ENCODE data around the gene FOXO1.
A peak's percentile ranks its signal among the peaks of the same experiment; 100 is the strongest.

Gene FOXO1

DNA sequence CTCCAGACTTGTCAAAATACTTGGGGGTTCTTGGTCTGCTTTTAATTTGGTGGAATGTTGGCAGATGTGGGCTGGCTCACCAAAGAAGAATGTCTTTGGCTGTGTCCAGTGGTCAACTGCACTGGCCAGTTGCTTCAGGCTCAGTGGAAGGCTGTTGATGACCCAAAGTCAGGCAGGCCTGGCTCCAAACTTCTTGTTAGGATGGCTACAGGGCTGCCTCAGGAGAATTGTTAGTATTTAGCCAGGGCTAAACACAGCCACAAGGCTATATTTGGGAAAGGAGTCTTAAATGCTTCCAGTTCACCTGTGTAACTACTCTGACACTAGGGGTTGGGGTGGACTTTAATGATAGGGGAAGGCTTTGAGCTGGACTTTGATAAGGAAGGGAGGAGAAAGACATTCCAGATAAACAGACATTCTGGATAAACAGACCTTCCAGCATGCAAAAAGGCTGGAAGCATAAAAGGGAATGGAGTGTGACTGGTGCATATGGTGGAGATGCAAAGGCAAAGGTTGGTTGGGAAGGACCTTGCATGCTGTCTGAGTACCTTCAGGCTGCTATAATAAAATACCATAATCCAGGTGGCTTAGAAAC is 116.8 kb downstream of the FOXO1 start:
- no peak for DNase-seq (ENCODE audit: low read depth, low spot score)

DNA sequence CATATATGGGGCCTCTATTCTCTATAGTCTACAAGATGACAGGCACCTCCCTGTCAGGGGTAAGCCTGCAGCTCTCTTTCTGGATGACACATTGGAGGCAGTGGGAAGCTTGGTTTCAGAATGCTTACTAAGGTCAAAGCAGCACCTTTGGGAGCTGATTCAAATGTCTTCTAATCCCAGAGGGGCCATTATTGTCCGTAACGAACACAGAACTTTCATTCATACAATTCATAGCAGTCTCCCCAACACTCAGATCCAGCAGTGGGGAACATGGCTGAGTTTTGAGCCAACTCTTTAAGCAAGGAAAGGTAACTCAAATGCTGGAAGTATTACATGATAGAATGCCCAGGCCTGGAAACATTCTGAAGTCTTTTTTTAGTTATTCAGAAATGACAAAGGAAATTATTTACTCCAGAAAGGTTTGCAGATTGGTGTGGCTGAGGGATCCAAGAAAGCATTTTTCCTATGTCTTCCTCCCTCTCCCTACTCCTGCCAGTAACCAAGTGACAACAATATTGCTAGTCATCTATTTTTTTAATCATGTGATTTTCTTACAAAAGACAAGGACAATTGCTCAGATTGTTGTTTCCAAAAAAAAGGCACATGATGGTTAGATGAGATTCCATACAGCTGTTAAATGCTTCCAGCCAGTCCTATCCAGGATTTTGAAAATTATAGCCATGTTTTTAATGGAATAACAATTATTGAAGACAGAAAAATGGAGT is 118.7 kb downstream of the FOXO1 start:
- DNase-seq (ENCODE audit: low read depth, low spot score): no peak

DNA sequence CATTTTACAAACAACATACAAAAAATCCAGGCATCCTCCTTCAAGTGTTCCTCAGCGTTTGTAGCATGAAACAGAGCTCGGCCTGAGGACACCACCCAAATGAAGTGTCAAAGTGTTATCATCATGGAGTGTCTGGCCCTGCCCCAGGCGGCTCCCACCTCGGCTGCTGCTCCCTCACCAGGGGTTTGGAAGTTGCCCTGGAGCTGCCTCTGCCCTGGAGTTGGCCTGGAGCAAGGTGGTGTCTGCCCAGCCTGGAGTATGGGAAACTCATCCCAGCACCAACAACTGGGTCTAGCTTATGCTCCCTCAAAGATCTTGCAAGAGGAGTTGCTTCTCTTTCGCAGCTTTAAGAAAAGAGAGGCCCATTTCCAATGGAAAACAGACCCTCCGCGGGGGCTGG is 120.4 kb downstream of the FOXO1 start:
- no peak for DNase-seq (ENCODE audit: low read depth, low spot score)

DNA sequence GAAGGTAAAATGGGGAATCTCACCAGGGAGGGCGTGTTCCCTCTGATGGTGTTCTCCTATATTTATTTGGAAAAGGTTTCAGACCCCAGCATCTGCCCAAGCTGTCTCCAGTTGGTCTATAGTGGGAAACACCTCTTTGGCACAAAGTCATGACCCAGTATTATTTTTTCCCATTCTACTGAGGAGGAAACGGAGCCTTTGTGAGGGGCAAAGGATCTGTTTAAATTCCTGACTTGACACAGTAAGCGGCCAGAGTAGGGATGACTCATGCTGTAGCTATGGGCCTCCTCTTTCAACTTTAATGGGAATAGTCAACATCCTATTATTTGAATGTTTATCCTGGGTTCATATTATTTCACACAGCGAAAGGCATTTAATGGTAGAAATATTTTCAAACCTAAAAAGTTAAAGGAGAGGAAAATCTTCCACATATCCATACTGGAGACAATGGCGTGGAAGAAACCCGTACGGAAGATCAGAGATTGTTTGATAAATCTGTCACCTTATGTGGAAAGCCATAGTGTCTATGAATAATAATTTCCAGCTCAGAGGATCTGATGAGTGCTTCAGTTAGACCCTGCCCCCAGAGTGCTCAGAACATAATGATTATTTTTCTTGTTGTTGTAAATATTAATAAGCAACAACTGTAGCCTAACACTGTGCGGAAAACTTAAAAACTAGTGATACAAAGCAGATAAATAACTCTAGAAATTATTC is 126.0 kb downstream of the FOXO1 start:
- DNase-seq (ENCODE audit: low read depth, low spot score): no peak

DNA sequence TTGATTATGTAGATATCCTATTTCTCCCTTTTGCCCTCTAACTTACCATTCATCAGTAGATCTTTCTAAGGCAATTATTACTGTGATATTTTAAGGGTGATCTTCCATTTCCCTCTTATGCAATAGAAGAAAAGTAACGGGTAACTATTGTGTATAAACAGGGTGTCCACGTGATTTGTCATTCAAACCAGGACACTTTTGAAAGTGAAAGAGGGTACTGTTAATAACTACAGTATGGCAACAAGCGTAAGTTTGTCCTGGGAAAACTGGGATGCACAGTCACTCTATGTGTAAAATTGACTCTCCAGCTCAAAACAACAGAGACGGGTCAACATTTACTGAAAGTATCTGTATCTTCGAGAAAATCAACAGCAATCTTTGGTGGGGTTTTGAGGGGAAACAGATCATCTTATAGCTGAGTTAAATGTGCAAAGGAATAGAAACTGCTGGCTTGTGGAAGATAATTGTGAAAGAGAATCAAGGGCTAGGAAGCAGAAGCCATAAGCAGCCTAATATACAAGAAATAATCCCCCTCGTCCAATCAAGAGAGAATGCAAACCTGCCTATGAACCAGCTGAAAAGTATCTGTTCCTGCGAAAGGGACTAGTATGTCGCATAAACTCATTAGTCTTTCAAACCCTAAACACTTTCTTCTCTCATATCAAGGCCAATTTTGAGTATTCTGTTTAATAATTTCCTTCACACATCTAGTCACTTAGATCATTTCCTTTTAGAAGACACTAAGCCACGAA is 126.7 kb downstream of the FOXO1 start:
- DNase-seq (ENCODE audit: low read depth, low spot score): no peak

DNA sequence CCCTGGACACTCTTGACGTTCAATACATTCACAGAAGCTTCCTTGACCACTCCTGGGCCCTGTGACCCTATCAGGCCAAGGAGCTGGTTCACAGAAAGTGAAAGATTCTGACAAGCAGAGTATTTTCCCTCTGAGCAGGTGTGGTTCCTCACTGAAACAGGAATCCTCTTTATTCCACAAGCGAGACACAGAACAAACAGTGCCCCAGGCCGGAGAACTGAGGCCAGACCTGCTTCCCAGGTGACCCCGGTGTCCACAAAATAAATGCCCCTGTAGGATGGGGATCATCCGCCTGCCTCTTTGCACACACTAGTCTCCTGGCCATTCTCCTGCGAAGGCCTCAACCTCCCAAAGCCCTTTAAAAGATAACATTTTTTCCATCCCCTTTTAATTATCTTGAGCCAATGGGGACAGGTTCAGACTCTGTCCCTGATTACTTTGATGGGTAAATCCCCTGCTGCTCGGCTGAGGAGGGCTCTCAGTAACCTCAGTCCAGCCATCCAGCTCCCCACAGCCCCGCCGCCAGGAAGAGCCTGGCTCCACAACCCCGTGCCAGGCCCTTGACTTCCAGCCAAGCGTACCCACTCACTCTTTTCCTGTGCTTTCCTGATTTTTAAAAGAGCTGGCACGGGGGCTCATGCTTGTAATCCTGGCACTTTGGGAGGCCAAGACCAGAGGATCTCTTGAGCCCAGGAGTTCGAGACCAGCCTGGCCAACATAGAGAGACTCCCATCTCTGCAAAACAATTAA is 129.1 kb downstream of the FOXO1 start:
- DNase-seq (ENCODE audit: low read depth, low spot score): no peak

DNA sequence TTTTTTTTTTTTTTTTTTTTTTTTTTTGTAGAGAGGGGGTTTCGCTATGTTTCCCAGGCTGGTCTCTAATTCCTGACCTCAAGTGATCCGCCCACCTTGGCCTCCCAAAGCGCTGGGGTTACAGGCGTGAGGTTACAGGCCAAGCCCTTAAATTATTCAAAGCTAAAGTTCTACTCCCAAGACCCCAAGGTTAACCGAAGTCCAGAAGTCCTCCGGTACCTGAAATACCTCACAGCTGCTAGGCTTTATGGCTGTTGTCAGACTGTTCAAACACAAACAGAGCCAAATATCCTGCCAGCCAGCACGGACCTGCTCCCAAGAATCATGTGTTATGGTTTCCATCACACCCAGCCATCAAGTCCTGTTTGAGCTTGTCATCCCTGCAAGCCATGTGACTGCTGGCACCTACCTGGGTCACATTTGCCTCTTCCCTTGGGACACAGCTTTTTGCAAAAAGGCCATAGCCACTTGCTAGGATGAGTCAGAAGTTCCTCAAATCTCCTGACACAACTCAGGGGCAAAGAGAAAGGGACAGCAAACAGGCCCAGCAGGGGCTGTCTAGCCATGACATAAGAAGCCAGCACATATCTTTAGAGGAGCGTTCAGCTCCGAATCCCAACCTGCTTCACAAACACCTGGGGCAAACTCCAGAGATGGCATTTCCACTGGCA is 129.9 kb downstream of the FOXO1 start:
- no peak for DNase-seq (ENCODE audit: low read depth, low spot score)

DNA sequence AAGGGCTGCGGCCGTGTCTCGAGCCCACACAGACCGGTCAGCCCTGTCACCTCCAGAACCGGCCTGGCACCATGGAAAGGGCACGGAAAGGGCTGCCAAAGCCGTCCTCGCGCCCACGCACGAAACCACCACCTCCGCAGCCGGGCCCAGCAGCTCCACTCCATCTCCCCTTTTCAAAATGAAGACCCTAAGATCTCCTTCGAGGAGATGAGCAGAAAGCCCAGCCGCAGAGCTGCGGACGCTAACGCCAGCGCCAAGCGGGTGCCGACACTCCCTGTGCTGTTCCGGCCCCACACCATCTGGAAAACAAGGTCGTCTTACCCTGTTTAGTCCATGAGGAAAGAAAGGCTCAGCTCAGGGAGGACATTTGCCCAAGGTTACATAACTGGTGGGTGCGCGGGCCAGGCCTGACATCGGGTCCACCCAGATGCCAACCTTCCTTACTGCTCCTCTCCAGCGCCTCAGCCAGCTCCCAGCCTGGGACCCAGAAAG is 131.1 kb downstream of the FOXO1 start:
- DNase-seq (ENCODE audit: low read depth, low spot score): no peak

DNA sequence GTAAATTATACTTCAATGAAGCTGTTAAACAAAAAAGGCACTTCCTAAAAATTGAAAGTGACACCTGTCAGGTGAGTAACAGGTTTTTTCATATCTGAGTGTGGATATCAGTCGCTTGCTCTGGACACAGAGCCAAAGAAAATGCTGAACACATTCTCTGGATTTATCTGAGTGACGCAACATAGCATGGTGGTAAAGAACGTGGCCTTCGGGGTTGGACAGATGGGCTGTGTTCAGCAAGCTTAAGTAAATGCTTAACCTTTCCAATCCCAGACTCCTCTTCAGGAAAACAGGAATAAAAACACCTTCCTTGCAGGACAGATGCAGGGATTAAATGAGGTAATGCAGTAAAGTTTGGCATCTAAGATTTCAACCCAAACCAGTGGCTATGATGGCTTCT is 132.0 kb downstream of the FOXO1 start:
- no peak for DNase-seq (ENCODE audit: low read depth, low spot score)

DNA sequence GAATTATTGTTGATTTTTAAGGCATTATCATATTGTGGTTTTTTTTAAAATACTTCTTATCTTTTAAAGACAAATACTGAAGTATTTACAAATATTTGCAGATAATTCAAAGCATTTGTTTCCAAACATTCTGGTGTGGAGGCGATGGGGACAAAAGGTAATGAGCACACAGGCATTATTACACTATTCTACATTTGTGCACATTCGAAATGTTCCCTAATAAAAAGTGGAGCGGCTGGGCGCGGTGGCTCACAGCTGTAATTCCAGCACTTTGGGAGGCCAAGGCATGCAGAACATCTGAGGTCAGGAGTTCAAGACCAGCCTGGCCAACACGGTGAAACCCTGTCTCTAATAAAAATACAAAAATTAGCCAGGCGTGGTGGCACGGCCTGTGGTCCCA is 133.4 kb downstream of the FOXO1 start:
- DNase-seq (ENCODE audit: low read depth, low spot score): no peak

DNA sequence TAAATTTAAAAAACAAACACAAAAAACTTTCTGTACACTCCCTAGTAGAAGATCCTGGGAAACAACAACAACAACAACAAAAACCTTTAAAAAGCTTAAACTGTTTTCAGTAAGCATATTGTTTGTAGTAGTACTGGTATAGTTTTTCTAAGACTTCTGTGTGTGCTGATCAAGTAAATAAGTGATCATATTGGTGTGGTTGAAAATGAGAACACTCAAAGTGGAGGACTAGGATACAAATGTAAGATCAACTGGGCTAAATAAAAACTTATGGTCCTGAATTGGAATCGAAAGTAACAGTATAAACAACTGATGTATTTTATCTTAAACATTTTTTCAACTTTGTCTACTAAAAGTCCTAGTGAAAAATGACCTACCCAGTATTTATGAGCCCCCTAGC is 135.5 kb downstream of the FOXO1 start:
- DNase-seq (ENCODE audit: low read depth, low spot score): no peak

DNA sequence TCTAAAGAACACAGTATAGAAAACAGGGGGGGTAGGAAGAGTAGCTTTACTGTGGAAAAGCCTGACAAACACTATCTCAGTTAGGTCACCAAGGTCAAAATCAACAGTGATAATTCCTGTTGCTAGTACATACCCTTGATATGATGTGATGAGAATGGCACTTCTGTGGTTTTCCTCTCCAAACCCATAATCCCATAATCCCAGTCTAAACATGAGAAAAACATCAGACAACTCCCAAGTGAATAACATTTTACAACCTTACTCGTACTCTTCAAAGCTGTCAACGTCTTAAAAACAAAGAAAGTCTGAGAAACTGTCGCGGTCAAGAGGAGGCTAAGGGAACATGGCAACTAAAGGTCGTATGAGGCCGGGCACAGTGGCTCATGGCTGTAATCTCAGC is 137.6 kb downstream of the FOXO1 start:
- no peak for DNase-seq (ENCODE audit: low read depth, low spot score)

DNA sequence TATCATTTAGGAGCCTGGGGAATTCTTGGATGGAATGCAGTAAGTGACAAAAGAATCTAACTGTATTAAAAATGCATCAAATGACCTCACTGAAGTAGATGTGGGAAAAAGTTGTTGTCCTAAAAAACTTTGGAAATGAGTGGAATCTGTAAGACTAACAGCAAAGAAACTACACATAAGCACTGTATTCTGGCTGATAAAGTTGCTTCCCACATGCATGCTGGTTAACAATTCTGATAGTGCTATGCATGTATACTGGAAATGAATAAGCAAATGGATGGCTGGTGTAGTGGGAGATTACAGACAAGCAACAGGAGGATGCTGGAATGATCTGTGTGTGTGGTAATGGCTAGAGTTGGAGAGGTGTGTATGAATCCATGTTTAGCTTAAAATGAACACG is 138.5 kb downstream of the FOXO1 start:
- no peak for DNase-seq (ENCODE audit: low read depth, low spot score)

DNA sequence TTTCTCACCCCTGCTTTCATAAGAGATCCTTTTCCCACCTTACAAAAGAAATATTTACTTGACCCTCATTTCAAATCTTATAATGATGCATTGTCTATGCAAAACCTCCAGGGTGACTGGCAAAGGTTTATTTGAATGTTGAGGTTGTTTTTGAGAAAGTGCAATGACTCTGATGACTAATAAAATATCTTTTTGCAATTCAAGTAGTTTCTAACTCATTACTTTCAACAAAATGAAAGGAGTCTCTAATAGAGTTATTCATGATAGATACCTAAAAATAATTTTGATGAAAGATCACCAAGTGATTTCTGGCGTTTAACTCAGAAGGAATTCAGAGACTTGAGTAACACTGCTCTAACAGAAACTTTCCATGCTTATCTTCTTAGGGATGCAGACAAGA is 144.2 kb downstream of the FOXO1 start:
- no peak for DNase-seq (ENCODE audit: low read depth, low spot score)

DNA sequence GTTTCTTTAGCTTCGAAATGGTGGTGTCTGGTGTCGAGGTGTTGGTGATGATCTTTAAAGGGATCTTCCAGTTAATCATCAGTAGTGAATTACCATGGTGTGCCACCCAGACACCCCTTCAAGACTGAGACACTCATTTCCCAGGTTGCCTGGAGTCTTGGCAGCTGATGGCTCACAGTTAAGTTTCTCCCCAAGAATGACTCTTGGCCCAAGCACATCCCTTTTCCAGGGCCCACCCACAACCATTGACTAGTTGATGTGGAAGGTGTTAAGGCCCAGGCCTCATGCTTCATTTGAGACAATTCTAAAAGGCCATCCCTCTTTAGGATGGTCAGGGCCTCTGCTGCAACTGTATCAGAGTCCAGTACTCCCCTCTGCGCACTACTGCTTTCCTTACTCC is 145.5 kb downstream of the FOXO1 start:
- no peak for DNase-seq (ENCODE audit: low read depth, low spot score)

DNA sequence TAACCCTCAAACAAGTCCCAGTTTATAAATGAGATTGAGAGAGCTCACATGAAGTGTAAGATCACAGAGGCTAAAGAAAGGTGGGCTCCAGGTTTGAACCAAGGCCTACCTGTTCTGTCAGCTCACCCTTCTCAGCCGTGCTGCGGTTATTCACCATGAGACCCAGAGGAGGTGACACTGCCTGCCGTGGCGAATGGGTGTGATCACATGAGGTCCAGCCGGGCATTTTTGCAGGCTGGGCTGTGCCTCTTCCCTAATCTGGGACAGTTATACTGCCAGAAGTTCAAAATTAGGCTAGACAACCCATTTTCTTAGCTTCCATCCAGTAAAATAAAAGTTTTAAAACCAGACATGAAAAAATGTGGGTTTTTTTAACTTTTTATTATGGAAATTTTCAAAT is 146.8 kb downstream of the FOXO1 start:
- no peak for DNase-seq (ENCODE audit: low read depth, low spot score)

DNA sequence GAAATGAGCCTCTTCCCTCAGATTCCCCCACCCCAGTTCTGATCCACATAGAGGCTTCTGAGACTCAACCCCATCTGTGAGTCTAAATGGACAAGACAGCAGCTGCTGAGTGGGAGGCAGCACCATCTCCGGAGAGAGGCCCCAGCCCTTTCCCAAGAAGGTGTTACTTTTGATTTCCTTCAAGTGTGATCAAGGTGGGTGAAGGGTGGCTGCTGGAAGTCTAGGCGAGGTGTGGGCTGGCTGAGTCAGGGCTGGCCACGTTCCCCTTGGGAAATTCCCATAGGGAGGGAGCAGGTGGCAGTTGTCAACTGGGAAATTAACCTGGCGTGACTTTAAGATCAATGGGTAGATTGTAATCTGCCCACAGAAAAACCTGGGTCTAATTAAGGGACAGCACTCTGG is 148.0 kb downstream of the FOXO1 start:
- DNase-seq (ENCODE audit: low read depth, low spot score): peak; percentile 10

DNA sequence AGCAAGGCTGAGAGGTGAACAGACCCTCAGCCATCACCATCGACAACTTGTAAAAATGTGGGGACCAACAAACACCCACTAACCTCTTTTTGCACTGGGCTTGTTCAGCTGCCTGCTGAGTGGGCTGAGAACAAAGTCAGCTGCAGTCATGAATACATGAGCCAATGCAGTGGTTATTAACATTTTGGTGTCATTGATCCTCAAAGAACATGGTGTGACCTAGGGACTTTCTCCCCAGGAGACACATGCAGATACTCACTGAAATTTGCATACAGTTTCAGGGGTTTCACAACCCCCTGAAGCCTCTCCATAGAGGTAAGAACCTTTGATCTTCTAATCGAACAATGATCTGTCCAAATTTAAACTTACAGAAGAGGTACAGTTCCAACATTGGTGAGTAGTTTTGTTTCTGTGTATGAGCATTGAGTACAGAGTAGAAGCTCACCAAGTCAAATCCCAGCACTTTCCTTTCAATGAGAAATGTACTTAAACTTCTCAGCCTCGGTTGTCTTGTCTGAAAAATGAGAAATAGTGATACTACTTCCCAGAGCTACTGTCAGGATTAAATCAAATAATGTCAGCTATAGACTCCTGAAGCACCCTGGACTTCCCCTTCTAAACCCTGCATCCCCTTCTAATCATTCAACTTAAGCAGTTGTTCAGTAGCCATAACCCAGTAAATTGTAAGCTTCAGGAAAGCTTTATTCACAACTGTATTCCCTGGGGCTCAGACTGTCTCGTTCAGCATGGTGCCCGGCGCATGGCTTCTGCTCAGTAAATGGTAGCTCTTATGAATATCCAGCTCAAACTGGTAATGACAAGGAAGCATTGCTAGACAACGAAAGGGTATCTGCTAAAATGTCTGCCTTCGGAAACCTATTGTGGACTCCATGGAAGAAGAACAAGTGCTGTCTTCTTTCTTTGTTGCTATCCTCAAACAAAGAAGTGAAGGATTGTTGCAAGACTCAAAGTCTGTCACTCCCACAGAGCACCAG is 148.7 kb downstream of the FOXO1 start:
- no peak for DNase-seq (ENCODE audit: low read depth, low spot score)

DNA sequence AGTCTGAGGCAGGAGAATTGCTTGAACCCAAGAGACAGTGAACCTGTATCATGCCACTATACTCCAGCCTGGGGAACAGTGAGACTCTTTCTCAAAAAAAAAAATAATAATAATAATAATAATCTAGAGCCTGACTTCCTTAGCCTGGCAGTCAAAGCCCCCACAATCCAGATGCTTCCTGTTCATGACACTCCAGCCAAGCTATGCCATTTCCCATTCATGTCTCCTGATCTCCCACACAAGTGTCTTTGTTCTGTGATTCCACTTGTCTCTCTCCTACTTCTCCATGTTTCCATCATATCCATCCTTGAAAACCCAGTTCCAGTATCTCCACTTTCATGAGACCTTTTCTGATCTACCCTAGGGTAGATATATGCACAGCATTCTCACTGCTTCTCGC is 150.7 kb downstream of the FOXO1 start:
- DNase-seq (ENCODE audit: low read depth, low spot score): no peak

DNA sequence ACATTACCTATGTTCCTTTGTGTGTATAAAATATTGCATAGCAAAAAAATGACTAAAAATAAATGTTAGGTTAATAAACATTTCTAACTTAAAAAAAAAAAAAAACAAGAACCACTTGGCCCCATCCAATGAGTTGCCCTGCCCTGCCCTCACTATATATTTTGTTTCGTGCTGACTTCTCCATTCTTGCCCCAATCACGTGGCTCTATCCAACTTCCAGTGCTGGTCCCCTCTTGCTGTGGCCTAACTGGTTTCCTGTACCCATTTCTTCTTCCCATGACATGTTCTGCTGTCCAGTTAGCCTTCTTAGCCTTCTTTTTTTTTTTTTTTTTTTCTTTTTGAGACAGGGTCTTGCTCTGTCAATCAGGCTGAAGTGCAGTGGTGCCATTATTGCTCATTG is 151.6 kb downstream of the FOXO1 start:
- DNase-seq (ENCODE audit: low read depth, low spot score): no peak
